CD14-positive monocyte (primary cell): ENCODE measurements around the gene ASF1B. TPM values are rescaled to one million over a fixed set of nuclear protein-coding genes. Genes with fewer than 3 reads are reported as not detected.

Experiments used
- DNase-seq, 3 donors: peaks; one replicate each; pipeline ENCODE4 v3.0.0-alpha.2; 2011 to 2022
- H2AFZ ChIP-seq: 2 replicates; pipeline ENCODE4 v1.6.0; 2012; ENCODE audit warnings: mild to moderate bottlenecking, low read depth, low read length, inconsistent platforms; ENCODE audit not compliant: insufficient read depth, poor library complexity, severe bottlenecking
- H3K27ac ChIP-seq, 2 donors: 1 replicate in 1 of 2; 2 replicates in 1 of 2; pipeline ENCODE4 v1.5.1; 2012 to 2013; ENCODE audit warnings: low read length in 2 of 2, control low read depth in 1 of 2, inconsistent platforms in 1 of 2, low read depth in 1 of 2, mild to moderate bottlenecking in 1 of 2
- H3K27me3 ChIP-seq, 2 donors: one replicate each; pipeline versions ENCODE4 v1.6.0 to v1.6.1; 2011 to 2013; ENCODE audit warnings: low read length in 2 of 2; ENCODE audit not compliant: control insufficient read depth in 2 of 2, insufficient read depth in 2 of 2
- H3K36me3 ChIP-seq, 2 donors: replicated peaks in 1 of 2; 1 replicate in 1 of 2; 2 replicates in 1 of 2; pipeline versions ENCODE4 v1.5.1 to v1.6.1; 2012 to 2013; ENCODE audit warnings: low read length in 2 of 2, control low read depth in 1 of 2, inconsistent platforms in 1 of 2, mild to moderate bottlenecking in 1 of 2; ENCODE audit not compliant: insufficient read depth in 2 of 2, control insufficient read depth in 1 of 2
- H3K4me1 ChIP-seq, 2 donors: 1 replicate in 1 of 2; 2 replicates in 1 of 2; pipeline versions ENCODE4 v1.5.1 to v1.6.1; 2012 to 2013; ENCODE audit warnings: low read length in 2 of 2, control low read depth in 1 of 2, inconsistent platforms in 1 of 2, mild to moderate bottlenecking in 1 of 2, moderate library complexity in 1 of 2; ENCODE audit not compliant: insufficient read depth in 2 of 2, control insufficient read depth in 1 of 2
- H3K4me2 ChIP-seq: replicated peaks from 2 replicates; pipeline ENCODE3; 2012; ENCODE audit warnings: low read length, moderate library complexity, mild to moderate bottlenecking; ENCODE audit not compliant: poor library complexity, severe bottlenecking; ENCODE audit errors: extremely low read depth
- H3K4me3 ChIP-seq, 3 experiments: fragments of 200-600 bp in 1 of 3; sonication (generic) in 1 of 3; replicated peaks in 1 of 3; 1 replicate in 2 of 3; 2 replicates in 1 of 3; pipeline ENCODE4 v1.5.1; 2011 to 2013; ENCODE audit warnings: low read length in 3 of 3, mild to moderate bottlenecking in 3 of 3, control low read depth in 2 of 3, low read depth in 2 of 3, inconsistent platforms in 1 of 3, moderate library complexity in 1 of 3
- H3K79me2 ChIP-seq: 2 replicates; pipeline ENCODE4 v1.6.0; 2012; ENCODE audit warnings: mild to moderate bottlenecking, control low read depth, inconsistent platforms, low read length, moderate library complexity; ENCODE audit not compliant: insufficient read depth
- H3K9ac ChIP-seq: 2 replicates; pipeline ENCODE4 v1.6.0; 2017; ENCODE audit warnings: low read length, mild to moderate bottlenecking; ENCODE audit not compliant: insufficient read depth, poor library complexity, severe bottlenecking
- H3K9me3 ChIP-seq, 2 donors: replicated peaks in 1 of 2; 1 replicate in 1 of 2; 2 replicates in 1 of 2; pipeline versions ENCODE4 v1.5.1 to v1.6.1; 2012 to 2013; ENCODE audit warnings: low read length in 2 of 2, control low read depth in 1 of 2; ENCODE audit not compliant: control insufficient read depth in 1 of 2, insufficient read depth in 1 of 2
- H4K20me1 ChIP-seq: 2 replicates; pipeline ENCODE4 v1.6.0; 2012; ENCODE audit warnings: mild to moderate bottlenecking, low read length, control low read depth, moderate library complexity; ENCODE audit not compliant: insufficient read depth
- H3K27ac Mint-ChIP-seq, 7 donors: one replicate each; pipeline ENCODE4 v1.8.0; 2020; ENCODE audit warnings: mild to moderate bottlenecking in 7 of 7, mixed read lengths in 7 of 7, moderate library complexity in 6 of 7, inconsistent platforms in 2 of 7
- H3K27me3 Mint-ChIP-seq, 3 donors: one replicate each; pipeline ENCODE4 v1.8.0; 2021 to 2022; ENCODE audit warnings: low read depth in 3 of 3, mild to moderate bottlenecking in 3 of 3, mixed read lengths in 3 of 3, moderate library complexity in 3 of 3, inconsistent platforms in 1 of 3
- H3K36me3 Mint-ChIP-seq, 2 donors: one replicate each; pipeline ENCODE4 v1.8.0; 2020; ENCODE audit warnings: mixed read lengths in 2 of 2, inconsistent platforms in 1 of 2, mild to moderate bottlenecking in 1 of 2
- H3K4me1 Mint-ChIP-seq: one replicate; pipeline ENCODE4 v1.8.0; 2020; ENCODE audit warnings: mild to moderate bottlenecking, mixed read lengths
- H3K4me3 Mint-ChIP-seq, 2 donors: one replicate each; pipeline ENCODE4 v1.8.0; 2020; ENCODE audit warnings: mild to moderate bottlenecking in 2 of 2, mixed read lengths in 2 of 2, moderate library complexity in 1 of 2
- H3K9me3 Mint-ChIP-seq, 7 donors: one replicate each; pipeline ENCODE4 v1.8.0; 2020 to 2022; ENCODE audit warnings: mixed read lengths in 7 of 7, mild to moderate bottlenecking in 6 of 7, moderate library complexity in 6 of 7, inconsistent platforms in 2 of 7
- WGBS: methylation state at CpG from one replicate; pipeline ENCODE4 v1.1.5; 2013; ENCODE audit warnings: missing lambda C conversion rate; ENCODE audit not compliant: insufficient coverage; 5-methylcytosine and 5-hydroxymethylcytosine counted together
- intact Hi-C, 2 donors: fragments of 100-400 bp; cut with micrococcal nuclease; formaldehyde crosslinking; loops; one replicate each; pipeline versions ENCODE4 v1.15.0 to v1.15.1; 2023
- polyA plus RNA-seq, 3 donors: library from polyadenylated mRNA; depleted of rRNA in 1 of 3; unstranded in 2 of 3; stranded (reverse) in 1 of 3; fragments of 300-500 nt in 2 of 3; fragments of >200 nt in 1 of 3; fragmentation: Illumina TruSeq in 2 of 3; gene quantifications; 1 replicate in 2 of 3; 2 replicates in 1 of 3; pipeline ENCODE4 v1.2.3, GENCODE V29; 2012 to 2021
- TF ChIP-seq, protein P1 (sequence below): fragments of 200-600 bp; IDR thresholded peaks from one replicate; pipeline ENCODE4 v1.8.0; 2022; ENCODE audit warnings: antibody characterized with exemption, mild to moderate bottlenecking

The ASF1B gene
- polyA plus RNA-seq, 3 donors, result 6.3 to 13.4 (median 9.2) TPM

DNA sequence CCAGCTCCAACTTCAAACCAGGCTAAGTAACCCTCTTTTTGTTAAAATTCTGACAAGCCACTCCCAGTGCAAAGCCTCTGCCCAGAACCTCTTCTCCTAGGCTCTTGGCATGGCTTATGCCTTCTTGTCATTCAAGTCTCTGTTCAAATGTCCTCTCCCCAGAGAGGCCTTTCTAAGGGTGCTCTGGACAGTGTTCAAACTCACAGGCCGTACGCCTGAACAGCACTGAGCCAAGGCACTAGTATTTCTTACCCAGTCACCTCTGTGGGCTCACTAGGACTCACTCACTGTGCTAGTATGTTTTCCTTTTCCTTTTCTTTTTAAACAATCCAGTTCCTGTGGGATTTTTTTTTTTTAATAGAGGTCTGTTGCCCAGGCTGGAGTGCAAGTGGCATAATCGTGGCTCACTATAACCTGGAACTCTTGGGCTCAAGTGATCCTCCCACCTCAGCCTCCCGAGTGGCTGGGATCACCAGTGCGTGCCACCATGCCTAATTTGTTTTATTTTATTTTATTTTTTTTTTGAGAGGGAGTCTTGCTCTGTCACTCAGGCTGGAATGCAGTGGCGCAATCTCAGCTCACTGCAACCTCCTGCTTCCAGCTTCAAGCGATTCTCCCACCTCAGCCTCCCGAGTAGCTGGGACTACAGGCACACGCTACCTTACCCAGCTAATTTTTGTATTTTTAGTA is 2.3 kb upstream of the ASF1B start:
- Mint-ChIP-seq H3K4me3 (peak overlapping the region in 1 of 2 donors; percentile 51), H3K27ac (peak overlapping the region; percentile 22 to 74 (median 73)), H3K4me1 (peaks cover 56% of the 10 kb centered on the region), H3K36me3 (peaks cover 9 to 14% of the 10 kb centered on the region in 2 donors), H3K27me3 (no peaks in the 10 kb centered on the region), H3K9me3 (no peaks in the 10 kb centered on the region)
- TF ChIP-seq, protein P1, sequence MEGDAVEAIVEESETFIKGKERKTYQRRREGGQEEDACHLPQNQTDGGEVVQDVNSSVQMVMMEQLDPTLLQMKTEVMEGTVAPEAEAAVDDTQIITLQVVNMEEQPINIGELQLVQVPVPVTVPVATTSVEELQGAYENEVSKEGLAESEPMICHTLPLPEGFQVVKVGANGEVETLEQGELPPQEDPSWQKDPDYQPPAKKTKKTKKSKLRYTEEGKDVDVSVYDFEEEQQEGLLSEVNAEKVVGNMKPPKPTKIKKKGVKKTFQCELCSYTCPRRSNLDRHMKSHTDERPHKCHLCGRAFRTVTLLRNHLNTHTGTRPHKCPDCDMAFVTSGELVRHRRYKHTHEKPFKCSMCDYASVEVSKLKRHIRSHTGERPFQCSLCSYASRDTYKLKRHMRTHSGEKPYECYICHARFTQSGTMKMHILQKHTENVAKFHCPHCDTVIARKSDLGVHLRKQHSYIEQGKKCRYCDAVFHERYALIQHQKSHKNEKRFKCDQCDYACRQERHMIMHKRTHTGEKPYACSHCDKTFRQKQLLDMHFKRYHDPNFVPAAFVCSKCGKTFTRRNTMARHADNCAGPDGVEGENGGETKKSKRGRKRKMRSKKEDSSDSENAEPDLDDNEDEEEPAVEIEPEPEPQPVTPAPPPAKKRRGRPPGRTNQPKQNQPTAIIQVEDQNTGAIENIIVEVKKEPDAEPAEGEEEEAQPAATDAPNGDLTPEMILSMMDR, result no peak
- Histone ChIP-seq H3K9me3 (no peaks in the 10 kb centered on the region), H3K79me2 (peaks cover 86% of the 10 kb centered on the region), H3K4me1 (peaks cover 46 to 58% of the 10 kb centered on the region in 2 donors), H4K20me1 (peaks cover 41% of the 10 kb centered on the region), H3K27ac (peak overlapping the region in 1 of 2 donors; percentile 53), H3K4me3 (peak overlapping the region in 1 of 3 experiments; percentile 23), H2AFZ (no peak overlapping the region), H3K9ac (no peak overlapping the region), H3K27me3 (no peaks in the 10 kb centered on the region), H3K4me2 (peak overlapping the region; percentile 92), H3K36me3 (no peaks in the 10 kb centered on the region)
- intact Hi-C loops, result loop anchor here in 1 of 2 donors (5.0 kb wide), 2 partner anchors 46 to 256 kb away; partner anchors contain the start of gene SAMD1
- 89% methylated on average over 2 of the region's 9 CpGs for WGBS
- no peak for DNase-seq

DNA sequence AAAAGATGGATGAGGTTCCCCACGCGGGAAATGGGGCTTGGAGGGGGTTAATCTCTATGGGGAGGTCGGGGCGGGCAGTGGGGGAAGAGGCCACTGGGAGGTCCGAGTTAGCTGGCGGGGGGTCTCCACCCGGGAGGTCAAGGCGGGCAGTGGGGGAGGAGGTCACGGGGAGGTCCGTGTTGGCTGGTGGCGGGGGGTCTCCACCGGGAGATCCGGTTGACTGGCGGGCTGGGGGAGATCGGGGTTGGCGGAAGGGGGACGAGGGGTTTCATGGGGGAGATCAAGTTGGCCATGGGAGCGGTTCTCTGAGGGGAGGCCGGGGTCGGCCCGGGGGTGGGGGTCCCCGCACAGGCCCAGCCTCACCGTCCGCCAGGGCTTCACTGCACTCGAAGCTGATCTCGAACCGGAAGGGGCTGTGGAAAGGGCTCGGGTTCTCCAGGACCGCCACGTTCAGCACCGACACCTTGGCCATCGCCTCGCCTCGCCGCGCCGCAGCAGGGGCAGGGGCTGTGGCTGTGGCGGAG is 342 bp downstream of the ASF1B start:
- TF ChIP-seq, protein P1, result no peak
- Histone ChIP-seq H2AFZ (peak overlapping the region; percentile 49), H3K27ac (peak overlapping the region; percentile 52 to 58), H3K4me2 (peak overlapping the region; percentile 90), H3K36me3 (no peaks in the 10 kb centered on the region), H3K4me1 (peaks cover 49 to 61% of the 10 kb centered on the region in 2 donors), H3K9ac (peak overlapping the region; percentile 41), H3K9me3 (no peaks in the 10 kb centered on the region), H3K4me3 (peak overlapping the region; percentile 53 to 83 (median 57)), H3K79me2 (peaks cover 85% of the 10 kb centered on the region), H3K27me3 (no peaks in the 10 kb centered on the region), H4K20me1 (peaks cover 22% of the 10 kb centered on the region)
- H3K27me3 Mint-ChIP-seq, result peaks cover 0 to 1% (median 0%) of the 10 kb centered on the region in 3 donors
- intact Hi-C loops, result loop anchor here (2.0 to 5.0 kb wide), 4 partner anchors 21 to 254 kb away; partner anchors contain the start of gene SAMD1 (in 1 of the 2)
- no peak for DNase-seq
- H3K27ac Mint-ChIP-seq, result peak overlapping the region in 6 of 7 donors; percentile 19 to 82 (median 58)
- no peaks in the 10 kb centered on the region for H3K9me3 Mint-ChIP-seq
- peaks cover 53% of the 10 kb centered on the region for H3K4me1 Mint-ChIP-seq
- peaks cover 1 to 6% of the 10 kb centered on the region in 2 donors for H3K36me3 Mint-ChIP-seq
- H3K4me3 Mint-ChIP-seq, result peak overlapping the region; percentile 81 to 90
- 2% methylated on average over 28 of the region's 38 CpGs for WGBS
